ENCODE results near the gene NTM. TPM values are rescaled to one million over a fixed set of nuclear protein-coding genes. Genes with fewer than 3 reads are reported as not detected.

The NTM gene
- polyA plus RNA-seq, 4 donors, result 36.2 to 52.4 (median 44.4) TPM

- DNase-seq (ENCODE audit: low read depth in 4 of 4, low spot score in 3 of 4), result no peak
Measured at GRCh38 chr11:132140056-132140455, 769.6 kb downstream of the NTM start.

- no peak for DNase-seq (ENCODE audit: low read depth in 4 of 4, low spot score in 3 of 4)
Measured at GRCh38 chr11:132142121-132142520, 771.7 kb downstream of the NTM start.

GRCh38 chr11:132142554-132142953 is 772.1 kb downstream of the NTM start:
- DNase-seq (ENCODE audit: low read depth in 4 of 4, low spot score in 3 of 4), result no peak

GRCh38 chr11:132147464-132147863 is 777.0 kb downstream of the NTM start:
- no peak for DNase-seq (ENCODE audit: low read depth in 4 of 4, low spot score in 3 of 4)

- no peak for DNase-seq (ENCODE audit: low read depth in 4 of 4, low spot score in 3 of 4)
Measured at GRCh38 chr11:132154781-132155180, 784.4 kb downstream of the NTM start.

GRCh38 chr11:132158091-132158490 is 787.7 kb downstream of the NTM start:
- DNase-seq (ENCODE audit: low read depth in 4 of 4, low spot score in 3 of 4), result no peak

GRCh38 chr11:132158696-132159095 is 788.3 kb downstream of the NTM start:
- no peak for DNase-seq (ENCODE audit: low read depth in 4 of 4, low spot score in 3 of 4)

GRCh38 chr11:132161403-132162078 is 791.1 kb downstream of the NTM start:
- no peak for DNase-seq (ENCODE audit: low read depth in 4 of 4, low spot score in 3 of 4)

- no peak for DNase-seq (ENCODE audit: low read depth in 4 of 4, low spot score in 3 of 4)
Measured at GRCh38 chr11:132168344-132168981, 798.0 kb downstream of the NTM start.

- no peak for DNase-seq (ENCODE audit: low read depth in 4 of 4, low spot score in 3 of 4)
Measured at GRCh38 chr11:132171031-132171430, 800.6 kb downstream of the NTM start.

GRCh38 chr11:132174362-132175255 is 804.2 kb downstream of the NTM start:
- DNase-seq (ENCODE audit: low read depth in 4 of 4, low spot score in 3 of 4), result no peak

- DNase-seq (ENCODE audit: low read depth in 4 of 4, low spot score in 3 of 4), result peak; percentile 45 to 68 (median 64)
Measured at GRCh38 chr11:132177106-132177505, 806.7 kb downstream of the NTM start.

- DNase-seq (ENCODE audit: low read depth in 4 of 4, low spot score in 3 of 4), result no peak
Measured at GRCh38 chr11:132184079-132184478, 813.7 kb downstream of the NTM start.

GRCh38 chr11:132185726-132186592 is 815.5 kb downstream of the NTM start:
- no peak for DNase-seq (ENCODE audit: low read depth in 4 of 4, low spot score in 3 of 4)

- no peak for DNase-seq (ENCODE audit: low read depth in 4 of 4, low spot score in 3 of 4)
Measured at GRCh38 chr11:132186699-132187098, 816.3 kb downstream of the NTM start.

- DNase-seq (ENCODE audit: low read depth in 4 of 4, low spot score in 3 of 4), result peak in 1 of 4 donors; percentile 29
Measured at GRCh38 chr11:132187386-132187785, 817.0 kb downstream of the NTM start.

- no peak for DNase-seq (ENCODE audit: low read depth in 4 of 4, low spot score in 3 of 4)
Measured at GRCh38 chr11:132187814-132188213, 817.4 kb downstream of the NTM start.

- DNase-seq (ENCODE audit: low read depth in 4 of 4, low spot score in 3 of 4), result no peak
Measured at GRCh38 chr11:132196928-132197327, 826.5 kb downstream of the NTM start.

- no peak for DNase-seq (ENCODE audit: low read depth in 4 of 4, low spot score in 3 of 4)
Measured at GRCh38 chr11:132200353-132200936, 830.0 kb downstream of the NTM start.

- DNase-seq (ENCODE audit: low read depth in 4 of 4, low spot score in 3 of 4), result no peak
Measured at GRCh38 chr11:132202621-132203020, 832.2 kb downstream of the NTM start.
